HG03159 (cell line): ENCODE measurements around the gene CA10.

ENCODE experiments used
- ATAC-seq: cut with Tn5 transposase; IDR thresholded peaks from one replicate; pipeline ENCODE4 v1.9.1; 2021; ENCODE audit warnings: mild to moderate bottlenecking, moderate library complexity; ENCODE audit not compliant: unreplicated experiment

Gene CA10

DNA sequence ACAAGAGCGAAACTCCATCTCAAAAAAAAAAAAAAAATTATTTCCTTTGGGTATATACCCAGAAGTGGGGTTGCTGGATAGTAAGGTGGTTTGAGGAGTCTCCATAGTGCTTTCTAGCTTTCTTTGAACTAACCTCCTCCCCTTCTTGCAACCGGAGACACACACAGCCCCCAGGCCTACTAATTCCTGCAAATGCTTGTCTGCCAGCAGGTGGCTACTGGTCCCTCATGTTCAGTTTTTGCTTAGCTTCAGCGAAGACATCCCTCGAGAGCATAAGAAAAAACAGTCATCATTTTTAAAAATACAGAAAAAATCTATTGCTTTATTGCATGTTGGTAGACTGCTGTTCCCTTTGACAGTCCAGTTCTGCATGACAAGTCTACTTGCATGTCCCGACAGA is 459.2 kb downstream of the CA10 start:
- ATAC-seq = no peak

- no peak for ATAC-seq
Observed at GRCh38 chr17:51692917-51693316, 465.6 kb downstream of the CA10 start.

DNA sequence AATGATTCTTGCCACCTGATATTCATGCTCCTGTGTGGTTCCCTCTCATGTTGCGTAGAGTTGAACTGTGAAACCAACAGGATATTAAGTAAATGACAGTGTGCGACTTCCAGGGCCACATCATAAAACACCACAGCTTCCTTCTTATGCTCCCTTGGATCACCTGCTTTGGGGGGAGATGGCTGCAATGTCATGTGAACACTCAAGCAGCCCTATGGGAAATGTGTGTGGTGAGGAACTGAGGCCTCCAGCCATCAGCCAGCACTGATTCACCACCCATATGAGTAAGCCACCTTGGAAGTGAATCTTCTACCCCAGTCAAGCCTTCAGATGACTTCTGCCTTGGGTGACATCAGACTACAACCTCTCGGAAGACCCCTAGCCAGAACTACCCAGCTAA is 470.6 kb downstream of the CA10 start:
- no peak for ATAC-seq

DNA sequence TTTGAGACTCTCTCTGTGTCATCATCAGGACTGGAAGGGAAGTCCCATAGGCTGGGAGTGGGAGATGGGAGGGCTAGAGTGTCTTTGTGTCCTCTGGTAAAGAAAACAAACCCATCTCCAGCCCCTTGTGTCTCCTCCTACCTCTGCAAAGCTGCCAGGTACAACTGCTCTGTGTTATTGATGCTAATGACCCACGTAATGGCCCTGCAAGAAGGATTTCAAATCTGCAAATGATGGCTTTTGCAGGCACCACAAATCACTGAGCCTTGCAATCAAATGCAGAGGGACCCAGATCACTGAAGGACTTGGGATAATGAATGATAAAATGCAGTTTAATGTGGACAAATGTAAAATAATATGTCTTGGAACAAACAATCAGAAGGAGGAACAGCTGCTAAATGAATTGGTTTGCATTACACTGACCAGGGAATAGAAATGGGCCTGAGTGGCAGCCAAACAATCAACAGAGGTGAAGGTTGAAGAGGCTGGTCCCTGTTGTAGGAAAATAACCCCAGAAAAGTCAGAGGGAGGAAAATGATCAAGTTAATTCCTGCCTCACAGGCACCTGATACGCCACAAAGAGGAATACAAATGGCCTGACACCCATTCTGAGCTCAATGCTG is 473.1 kb downstream of the CA10 start:
- no peak for ATAC-seq

DNA sequence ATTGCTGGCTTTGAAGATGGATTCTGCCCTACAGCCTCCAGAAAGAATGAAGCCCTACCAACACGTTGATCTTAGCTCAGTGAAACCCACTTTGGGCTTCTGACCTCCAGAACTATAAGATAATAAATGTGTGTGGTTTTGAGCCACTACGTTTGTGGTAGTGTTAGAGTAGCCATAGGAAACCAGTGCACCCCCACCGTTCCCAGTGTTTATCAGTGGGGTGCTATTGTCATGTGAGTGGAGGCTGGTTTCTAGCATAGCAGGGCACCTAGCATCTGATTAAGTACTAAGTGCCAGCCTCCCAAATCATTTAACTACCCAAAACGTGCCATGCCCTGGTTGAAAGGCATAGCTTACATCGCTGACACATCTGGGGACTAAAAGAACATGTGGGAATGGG is 474.3 kb downstream of the CA10 start:
- ATAC-seq = no peak

DNA sequence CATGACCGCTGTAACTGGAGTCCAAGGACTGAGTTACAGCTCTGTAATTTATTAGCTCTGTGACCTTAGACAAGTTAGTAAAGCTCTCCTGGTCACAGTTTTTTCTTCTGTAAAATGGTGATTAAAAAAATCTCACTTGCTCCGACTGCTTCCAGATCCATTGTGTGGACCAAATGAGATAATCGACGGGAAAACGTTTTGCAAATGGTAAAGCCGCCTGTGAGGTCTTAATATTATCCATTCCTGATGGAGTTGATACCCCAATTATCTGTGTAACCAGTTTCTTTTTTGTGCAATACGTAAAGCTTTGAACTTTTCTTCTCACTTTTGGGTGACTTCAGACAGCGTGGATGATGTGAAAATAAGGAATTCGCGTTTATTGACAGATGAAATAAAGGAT is 475.2 kb downstream of the CA10 start:
- ATAC-seq = no peak

GRCh38 chr17:51682115-51682514 is 476.4 kb downstream of the CA10 start:
- ATAC-seq = no peak

- ATAC-seq = no peak
Observed at GRCh38 chr17:51677875-51678274, 480.6 kb downstream of the CA10 start.

DNA sequence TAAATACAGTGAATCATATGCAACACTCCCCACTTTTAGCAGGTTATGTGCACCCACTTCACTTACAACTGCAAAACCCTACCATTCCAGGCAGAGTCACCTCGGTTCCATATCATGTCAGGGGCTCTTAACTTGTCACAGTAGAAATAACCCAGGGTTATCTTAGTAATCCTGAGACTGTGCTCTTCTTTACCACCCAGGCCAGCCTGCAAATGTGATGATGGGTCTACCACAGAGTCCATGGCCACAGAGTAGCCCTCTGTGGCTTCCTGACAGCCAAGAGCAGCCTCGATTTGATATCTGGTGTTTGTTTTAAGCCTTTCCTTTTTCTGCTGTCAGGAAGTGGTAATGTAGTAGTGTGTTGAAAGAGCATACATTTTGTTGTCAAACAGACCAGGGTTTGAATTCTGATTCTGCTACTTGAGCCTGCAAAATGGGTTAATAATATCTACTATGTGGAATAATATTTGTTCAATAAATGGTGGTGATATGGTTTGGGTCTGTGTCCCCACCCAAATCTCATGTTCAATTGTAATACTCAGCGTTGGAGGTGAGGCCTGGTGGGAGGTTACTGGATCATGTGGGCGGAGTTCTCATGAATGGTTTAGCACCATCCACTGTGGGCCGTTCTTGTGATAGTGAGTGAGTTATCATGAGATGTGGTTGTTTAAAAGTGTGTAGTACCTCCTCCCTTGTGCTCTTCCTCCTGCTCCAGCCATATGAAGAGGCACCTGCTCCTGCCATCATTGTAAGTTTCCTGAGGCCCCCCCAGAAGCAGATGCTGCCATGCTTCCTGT is 481.6 kb downstream of the CA10 start:
- no peak for ATAC-seq

- no peak for ATAC-seq
Observed at GRCh38 chr17:51674579-51675255, 483.8 kb downstream of the CA10 start.

GRCh38 chr17:51673070-51673469 is 485.4 kb downstream of the CA10 start:
- no peak for ATAC-seq

DNA sequence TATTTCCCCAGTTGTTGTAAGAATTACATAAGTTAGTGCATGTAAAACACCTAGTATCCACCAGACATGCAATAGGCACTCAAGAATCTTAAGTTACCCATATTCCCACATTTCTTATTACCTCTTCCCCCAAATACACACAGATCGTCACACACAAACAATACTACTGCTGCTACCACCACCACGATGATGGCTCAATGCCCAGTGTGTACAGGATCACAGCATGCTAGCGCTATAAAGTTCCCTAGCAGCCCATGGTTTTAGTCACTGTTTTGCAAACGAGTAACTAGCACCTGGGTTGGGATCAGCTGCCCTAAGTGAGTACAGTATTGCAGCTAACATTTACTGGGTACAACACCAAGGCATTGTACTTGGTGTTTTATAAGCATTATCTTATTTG is 486.4 kb downstream of the CA10 start:
- no peak for ATAC-seq

DNA sequence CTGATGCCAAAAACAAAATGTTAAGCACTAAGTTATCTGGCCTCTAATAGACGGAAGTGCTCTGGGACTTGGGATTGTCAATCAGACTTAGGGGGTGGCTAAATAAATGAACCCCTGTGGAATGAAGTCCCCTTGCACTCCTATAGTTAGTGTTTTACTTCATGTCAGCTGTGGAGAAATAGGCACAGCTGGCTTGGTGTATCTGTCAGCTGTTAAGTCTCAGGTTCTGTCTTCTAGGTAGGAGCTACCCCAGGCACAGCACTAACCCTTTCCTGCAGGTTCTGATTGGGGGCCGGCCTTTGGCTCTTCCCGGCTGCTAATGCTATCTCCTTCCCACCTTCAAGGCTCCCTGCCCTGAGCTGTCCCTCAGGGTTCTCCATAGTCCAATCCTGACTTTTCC is 487.6 kb downstream of the CA10 start:
- no peak for ATAC-seq

DNA sequence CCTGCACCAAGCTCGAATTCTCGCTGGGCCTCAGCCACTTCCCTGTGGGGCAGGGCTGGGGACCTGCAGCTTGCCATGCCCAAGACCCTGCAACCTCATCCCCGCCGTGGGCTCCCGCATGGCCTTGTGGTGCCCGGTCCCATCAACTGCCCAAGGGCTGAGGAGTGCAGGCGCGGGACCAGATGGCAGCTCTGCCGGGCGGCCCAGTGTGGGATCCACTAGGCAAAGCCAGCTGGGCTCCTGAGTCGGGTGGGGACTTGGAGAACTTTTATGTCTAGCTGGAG is 489.6 kb downstream of the CA10 start:
- ATAC-seq = no peak

DNA sequence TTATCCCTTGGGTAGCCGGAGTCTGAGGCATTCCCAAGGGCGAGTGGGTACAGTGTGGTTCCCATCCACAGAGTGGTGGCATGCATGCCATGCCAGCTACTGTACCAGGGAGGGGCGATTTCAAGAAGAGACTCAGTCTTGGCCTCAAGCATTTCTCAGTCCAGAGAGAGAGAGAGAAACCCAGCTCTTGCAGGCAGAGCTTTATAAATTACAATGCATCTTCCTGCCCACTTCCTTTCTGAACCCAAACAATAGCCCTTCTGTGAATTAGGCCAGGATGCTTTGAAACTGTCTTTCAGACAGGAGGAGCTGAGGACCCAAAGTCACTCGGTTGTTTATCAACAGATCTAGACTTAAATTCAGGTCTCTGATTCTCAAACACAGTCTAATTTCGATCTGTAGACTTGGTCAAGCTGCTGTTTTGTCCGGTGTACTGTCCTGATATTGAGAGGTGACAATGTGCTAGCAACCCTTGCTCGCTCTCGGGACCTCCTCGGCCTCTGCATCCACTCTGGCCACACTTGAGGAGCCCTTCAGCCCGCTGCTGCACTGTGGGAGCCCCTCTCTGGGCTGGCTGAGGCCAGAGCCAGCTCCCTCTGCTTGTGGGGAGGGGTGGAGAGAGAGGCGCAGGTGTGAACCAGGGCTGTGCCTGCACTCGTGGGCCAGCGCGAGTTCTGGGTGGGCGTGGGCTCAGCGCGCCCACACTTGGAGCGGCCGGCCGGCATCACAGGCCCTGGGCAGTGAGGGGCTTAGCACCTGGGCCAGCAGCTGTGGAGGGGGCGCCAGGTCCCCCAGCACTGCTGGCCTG is 490.2 kb downstream of the CA10 start:
- ATAC-seq = no peak

- no peak for ATAC-seq
Observed at GRCh38 chr17:51667706-51668083, 490.8 kb downstream of the CA10 start.

DNA sequence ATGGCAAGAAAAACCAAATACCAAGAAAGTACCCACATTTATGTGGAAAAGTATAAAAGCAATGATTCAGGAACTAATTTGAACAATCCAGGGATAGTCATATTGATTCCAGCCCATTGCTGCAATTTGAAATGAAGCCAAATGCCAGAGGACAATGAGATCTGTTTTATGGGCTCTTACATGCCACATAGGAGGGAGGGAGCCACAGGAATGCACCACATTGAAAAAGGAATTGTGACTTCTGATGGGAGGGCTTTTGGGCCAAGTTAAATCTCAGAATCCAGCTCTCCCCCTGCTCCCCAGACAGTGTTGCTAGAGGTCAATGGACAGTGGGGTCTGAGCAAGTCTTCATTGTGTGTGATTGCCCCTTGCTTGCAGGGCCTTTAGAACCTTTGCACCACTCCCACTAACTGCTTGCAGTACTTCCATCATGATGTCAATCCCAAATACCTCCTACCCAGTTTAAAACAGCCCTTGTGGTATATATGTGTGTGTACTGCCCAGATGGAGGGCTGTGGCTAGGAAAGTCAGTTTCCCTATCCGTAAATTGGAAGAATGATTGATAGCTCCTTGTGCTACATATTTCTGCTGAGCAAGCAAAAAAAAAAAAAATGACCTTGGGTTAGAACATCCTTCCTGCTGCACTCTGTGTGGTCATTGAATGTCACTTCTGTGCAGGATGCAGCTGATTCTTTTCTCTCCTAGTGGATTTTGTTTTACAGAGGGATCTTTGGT is 491.4 kb downstream of the CA10 start:
- no peak for ATAC-seq

DNA sequence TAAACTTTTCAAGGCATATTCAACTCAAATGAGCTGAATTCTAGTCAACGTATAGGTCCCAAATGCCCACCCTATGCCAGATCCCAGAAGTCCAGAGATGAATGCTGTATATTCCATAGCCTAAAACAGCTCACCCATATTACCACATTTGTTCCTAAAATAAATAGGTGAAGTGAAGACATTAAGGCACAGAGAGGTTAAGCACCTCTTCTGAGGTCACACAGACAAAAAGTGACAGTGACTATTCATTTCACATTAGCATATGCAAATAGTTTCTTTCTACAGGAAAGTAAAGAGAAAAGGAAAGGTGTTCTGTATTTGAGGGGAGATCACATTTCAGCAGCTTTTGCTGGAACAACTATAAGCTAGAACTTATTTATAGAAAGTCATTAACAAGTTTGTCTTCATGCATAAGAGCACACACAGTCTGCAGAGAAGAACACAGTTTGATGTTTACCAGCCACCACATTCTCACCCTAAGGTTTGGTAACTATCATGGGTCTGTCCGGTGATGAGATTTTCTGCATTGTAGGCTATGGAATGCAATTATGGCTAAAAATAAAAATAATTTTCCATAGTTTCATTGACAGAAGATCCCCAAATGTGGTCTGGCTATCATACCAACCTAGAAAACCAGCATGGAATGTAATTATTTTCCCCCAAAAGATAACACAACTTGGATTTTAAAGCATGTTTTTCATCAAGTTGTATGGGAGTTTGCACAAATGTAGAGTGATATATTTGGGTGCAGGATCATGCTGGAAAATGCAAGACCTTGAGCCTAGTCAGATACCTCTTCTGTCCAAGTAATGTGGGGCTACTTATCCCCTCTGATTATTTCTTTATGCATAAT is 496.1 kb downstream of the CA10 start:
- no peak for ATAC-seq

GRCh38 chr17:51661403-51661802 is 497.1 kb downstream of the CA10 start:
- ATAC-seq = no peak

- no peak for ATAC-seq
Observed at GRCh38 chr17:51660266-51660665, 498.2 kb downstream of the CA10 start.
